ENCODE measurements around the gene SUOX.

GRCh38 chr12:56041552-56042429 lies 44.7 kb downstream of the SUOX start, which contains the start of gene RPS26:
- TF ChIP-seq, protein P1, sequence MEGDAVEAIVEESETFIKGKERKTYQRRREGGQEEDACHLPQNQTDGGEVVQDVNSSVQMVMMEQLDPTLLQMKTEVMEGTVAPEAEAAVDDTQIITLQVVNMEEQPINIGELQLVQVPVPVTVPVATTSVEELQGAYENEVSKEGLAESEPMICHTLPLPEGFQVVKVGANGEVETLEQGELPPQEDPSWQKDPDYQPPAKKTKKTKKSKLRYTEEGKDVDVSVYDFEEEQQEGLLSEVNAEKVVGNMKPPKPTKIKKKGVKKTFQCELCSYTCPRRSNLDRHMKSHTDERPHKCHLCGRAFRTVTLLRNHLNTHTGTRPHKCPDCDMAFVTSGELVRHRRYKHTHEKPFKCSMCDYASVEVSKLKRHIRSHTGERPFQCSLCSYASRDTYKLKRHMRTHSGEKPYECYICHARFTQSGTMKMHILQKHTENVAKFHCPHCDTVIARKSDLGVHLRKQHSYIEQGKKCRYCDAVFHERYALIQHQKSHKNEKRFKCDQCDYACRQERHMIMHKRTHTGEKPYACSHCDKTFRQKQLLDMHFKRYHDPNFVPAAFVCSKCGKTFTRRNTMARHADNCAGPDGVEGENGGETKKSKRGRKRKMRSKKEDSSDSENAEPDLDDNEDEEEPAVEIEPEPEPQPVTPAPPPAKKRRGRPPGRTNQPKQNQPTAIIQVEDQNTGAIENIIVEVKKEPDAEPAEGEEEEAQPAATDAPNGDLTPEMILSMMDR (IDR thresholded peaks at IDR 0.05): peak in 6 of 7 experiments; percentile 35 to 57 (median 44)
- peak; percentile 84 to 99 (median 99) for TF ChIP-seq POLR2A (IDR thresholded peaks at IDR 0.05)

Data from body of pancreas (tissue), 4 donors.